Measurements from ENCODE around the gene CDC42SE2.
"Not testable (repeated sequence)": the region's sequence is repeated elsewhere in the genome, so short reads cannot be mapped to it uniquely, and the experiment has no call there.

The CDC42SE2 gene

DNA sequence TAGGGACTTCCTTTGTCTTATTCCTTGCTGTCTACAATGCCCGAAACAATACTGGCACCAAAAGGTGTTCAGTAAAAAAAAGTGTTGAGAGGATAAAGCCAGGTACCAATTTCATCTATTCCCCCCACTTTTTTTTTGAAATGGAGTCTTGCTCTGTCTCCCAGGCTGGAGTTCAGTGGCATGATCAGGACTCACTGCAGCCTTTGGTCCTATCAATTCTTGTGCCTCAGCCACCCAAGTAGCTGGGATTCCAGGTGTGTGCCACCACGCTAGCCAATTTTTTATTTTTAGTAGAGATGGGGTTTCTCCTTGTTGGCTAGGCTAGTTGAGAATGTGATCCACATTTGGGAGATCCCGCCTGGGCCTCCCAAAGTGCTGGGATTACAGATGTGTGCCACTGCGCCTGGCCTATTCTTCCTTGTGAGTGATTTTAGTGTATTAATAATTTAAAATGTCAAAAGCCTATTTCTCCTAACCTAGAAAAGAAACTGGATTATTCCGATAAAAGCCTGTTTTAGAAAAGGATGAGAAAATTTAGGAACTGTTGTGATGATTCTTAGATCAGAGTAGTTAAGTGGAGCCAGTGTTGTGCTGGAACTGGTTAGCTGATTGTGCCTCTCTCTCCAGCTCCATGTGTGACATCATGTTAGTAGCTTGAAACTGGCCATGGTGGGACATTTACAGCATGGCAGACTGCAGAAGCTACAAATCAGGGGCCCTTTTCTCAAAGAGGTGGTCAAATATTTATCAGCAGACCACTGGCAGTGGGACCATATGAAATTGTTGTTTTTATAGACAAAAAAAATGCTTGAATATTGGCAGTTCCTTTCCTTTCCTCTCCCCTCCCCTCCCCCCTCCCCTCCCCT, 14.3 kb downstream of the CDC42SE2 start:
- peak; percentile 6 for DNase-seq (ENCODE audit: low spot score)

DNA sequence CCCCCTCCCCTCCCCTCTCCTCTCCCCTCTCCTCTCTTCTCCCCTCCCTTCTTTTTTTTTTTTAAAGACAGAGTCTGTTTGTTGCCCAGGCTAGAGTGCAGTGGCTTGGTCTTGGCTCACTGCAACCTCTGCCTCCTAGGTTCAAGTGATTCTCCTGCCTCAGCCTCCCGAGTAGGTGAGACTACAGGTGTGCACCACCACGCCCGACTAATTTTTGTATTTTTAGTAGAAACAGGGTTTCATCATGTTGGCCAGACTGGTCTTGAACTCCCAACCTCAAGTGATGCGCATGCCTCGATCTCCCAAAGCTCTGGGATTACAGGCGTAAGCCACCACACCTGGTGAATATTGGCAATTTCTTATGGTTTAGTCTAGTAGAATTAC, 14.9 kb downstream of the CDC42SE2 start:
- not testable (repeated sequence) for DNase-seq (ENCODE audit: low spot score)

DNA sequence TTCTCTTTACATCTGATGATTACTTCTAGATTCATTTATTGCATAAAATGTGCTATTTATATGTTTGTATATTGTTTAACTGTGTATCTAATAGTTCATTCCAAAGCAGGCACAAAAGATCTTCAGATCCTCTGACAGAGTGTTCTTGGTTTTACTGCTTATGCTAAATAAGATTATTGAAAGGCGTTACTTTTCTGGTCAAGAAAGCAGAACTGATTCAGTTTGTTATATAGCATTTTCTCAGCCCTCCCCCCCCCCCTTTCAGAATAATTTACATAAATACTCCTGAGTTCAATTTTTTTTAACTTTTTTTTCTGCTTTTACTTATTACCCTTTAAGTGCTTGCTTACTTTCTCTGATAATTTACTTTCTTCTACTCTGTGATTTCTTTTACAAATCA, 15.4 kb downstream of the CDC42SE2 start:
- no peak for DNase-seq (ENCODE audit: low spot score)

DNA sequence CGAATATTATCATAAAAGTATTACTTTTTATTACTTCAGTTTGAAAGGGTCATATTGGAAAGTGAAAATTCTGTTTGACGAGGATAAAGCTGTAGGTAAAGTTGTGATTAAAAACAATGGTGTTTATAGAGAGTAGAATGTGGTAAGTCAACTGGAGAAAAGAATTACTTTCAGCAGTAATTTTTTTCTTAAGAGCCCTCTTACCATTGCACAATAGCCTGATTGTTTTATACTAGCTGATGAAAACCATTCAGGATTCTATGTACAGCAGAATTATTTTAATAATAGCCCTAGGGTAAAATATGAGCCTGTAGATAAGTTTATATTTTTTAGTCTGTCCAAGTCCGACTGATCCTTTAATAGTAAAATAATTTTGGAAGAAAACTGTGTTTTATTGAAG, 16.6 kb downstream of the CDC42SE2 start:
- DNase-seq (ENCODE audit: low spot score) = no peak

DNA sequence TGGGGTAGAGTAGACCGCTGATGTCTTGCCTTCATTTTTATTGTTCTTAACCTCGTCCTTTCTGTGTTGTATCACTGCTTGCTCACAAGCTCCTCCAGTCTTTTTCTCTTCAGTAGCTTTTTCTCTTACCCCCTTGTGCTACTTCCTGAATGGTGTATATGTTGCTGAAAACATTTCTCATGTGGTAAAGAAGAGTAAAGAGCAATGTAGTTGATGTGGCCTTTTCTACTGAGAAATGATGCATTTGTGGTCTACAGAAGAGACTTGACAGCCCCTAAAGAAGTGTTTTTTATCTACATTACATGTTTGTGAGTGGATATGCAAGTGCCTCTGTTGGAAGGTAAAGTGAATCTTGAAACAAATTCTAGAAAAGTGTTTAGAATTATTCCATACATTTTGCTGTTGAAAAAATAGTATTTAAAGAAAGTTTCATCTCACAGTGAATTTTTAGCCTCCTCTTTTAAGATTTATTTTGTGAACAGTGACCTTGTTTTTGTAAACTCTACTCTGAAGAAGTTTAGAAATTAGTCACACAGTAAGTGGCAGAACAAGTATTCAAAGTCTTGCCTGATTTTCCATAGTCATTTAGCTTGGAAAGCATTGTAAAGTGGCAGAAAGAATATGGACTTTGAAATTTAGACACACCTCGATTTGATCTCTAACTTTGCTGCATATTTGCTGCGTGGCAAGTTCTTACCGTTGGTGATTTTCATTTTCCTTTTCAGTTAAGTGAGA, 17.4 kb downstream of the CDC42SE2 start:
- no peak for DNase-seq (ENCODE audit: low spot score)

DNA sequence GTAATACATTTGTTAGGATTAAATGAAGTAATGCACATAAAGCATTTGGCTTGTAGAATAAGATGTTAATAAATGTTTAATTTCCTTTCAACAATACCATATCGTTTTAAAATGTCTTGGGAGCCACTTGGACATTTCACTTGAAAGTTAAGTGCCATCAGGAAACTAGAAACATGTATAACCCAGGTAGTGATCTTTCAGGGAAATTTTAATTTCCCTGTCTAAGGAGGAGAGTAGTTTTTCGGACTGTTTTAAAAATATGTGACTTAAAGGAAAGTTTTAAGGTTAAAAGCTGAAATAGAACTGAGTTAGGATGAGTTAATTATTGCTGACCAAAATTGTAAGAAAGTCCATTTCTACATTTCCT, 18.0 kb downstream of the CDC42SE2 start:
- DNase-seq (ENCODE audit: low spot score) = no peak

DNA sequence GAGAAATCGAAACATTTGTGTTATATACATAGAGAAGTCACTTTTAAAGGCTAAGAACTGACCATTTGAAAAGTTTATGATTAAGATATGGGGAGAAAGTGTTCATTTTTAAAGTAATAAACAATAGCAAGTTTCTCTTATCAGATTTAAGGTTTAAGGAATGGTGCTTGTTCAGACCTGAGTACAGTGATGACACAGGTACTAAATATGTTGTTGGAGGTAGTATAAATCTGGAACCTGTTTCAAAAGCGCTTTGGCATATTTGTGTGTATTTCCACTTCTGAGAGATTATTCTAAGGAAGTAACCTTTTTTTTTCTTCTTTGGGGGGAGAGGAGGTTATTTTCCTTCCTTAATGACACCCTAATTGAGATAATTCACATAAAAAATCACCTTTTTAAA, 18.4 kb downstream of the CDC42SE2 start:
- DNase-seq (ENCODE audit: low spot score) = no peak

DNA sequence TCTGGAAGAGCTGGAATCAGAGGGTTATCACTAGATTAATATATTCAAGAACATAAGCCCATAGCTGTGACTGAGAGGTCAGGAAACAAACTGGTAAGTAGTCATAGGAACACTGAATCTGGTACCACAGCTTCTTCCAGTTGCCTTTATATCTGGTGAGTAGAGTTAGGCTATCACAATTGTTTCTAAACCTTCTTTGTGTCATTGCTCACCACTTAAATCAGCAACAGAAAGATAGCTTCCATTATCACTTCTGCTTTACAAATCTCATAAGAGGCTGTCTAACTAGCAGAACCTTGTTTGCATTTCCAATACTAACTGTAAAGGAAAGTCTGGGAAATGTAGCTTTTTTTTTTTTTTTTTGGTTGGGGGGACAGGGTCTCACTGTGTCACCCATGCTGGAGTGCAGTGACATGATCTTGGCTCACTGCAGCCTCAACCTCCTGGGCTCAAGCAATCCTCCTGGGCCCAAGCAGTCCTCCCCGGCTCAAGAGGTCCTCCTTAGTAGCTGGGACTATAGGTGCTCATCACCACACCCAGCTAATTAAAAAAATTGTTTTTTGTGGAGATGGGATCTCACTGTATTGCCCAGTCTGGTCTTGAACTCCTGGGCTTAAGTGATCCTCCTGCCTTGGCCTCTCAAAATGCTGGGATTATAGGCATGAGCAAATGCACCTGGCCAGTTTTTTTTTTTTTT, 22.0 kb downstream of the CDC42SE2 start:
- DNase-seq (ENCODE audit: low spot score) = no peak

DNA sequence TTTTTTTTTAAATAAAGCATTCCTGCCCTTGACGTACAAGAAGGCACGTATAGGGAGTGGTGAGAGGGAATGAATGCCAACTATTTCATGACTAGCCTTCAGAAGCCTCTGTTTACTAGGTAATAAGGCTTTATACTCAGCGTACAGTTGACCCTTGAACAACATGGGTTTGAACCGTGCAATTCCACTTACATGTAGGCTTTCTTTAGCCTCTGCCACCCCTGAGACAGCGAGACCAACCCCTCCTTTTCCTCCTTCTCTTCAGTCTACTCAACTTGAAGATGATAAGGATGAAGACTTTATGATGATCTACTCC, 22.5 kb downstream of the CDC42SE2 start:
- no peak for DNase-seq (ENCODE audit: low spot score)

DNA sequence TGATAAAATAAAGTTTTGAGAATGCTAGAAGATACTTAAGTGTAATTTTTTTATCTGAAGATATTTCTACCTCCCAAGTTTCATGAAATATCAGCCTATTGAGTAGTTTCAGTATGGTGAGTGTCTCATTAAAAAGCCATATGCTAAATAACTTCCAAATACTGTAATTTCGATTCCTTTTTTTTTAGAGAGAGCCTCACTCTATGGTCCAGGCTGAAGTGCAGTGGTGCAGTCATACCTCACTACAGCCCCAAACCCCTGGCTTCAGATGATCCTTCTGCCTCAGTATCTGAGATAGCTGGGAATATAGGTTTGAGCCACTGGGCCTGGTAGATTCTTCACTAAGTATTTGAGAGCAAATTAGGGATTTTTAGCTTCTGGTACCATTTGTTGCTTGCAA, 24.5 kb downstream of the CDC42SE2 start:
- DNase-seq (ENCODE audit: low spot score) = no peak

DNA sequence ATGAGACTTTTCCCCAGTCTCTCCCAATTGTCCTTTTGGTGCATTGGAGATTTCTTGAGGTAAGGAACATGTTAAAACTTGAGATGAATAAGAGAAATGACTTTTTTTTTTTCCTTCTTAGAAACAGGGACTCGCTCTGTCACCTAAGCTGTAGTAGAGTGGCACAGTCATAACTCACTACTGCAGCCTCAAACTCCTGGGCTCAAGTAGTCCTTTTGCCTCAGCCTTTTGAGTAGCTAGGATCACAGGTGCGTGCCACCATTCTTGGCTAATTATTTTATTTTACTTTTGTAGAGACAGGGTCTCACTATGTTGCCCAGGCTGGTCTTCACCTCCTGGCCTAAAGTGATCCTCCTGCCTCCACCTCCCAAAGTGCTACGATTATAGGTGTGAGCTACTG, 25.9 kb downstream of the CDC42SE2 start:
- DNase-seq (ENCODE audit: low spot score) = no peak

DNA sequence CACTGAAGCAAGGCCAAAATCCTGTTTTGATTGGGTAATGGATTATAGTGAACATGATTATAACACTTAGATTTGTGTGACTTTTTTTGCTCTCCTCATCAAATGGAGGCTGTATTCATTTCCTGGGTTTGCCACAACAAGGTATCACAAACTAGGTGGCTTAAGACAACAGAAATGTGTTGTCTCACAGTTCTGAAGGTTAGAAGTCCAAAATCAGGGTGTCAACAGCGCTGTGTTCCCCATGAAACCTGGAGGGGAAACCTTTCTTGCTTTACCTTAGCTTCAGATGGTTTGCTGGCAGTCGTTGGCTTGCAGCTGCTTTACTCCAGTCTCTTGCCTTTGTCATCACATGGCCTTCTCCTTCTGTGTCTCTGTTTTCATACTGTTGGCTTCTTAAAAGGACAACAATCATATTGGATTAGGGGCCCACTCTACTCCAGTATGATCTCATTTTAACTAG, 32.4 kb downstream of the CDC42SE2 start:
- peak; percentile 25 for DNase-seq (ENCODE audit: low spot score)

DNA sequence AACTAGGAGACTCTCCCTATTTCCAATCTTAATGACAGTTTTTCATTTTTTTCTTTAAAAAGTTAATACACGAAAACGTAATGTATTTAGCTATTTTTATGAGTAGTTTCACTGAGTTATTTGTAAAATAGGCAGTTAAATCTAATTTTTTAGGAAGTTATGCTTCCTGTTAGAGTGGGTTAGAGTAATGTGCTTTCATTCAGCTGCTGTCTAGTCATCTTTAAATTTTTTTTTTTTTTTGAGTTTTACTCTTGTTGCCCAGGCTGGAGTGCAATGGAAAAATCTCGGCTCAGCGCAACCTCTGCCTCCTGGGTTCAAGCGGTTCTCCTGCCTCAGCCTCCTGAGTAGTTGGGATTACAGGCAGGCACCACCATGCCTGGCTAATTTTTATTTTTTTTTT, 34.0 kb downstream of the CDC42SE2 start:
- no peak for DNase-seq (ENCODE audit: low spot score)

DNA sequence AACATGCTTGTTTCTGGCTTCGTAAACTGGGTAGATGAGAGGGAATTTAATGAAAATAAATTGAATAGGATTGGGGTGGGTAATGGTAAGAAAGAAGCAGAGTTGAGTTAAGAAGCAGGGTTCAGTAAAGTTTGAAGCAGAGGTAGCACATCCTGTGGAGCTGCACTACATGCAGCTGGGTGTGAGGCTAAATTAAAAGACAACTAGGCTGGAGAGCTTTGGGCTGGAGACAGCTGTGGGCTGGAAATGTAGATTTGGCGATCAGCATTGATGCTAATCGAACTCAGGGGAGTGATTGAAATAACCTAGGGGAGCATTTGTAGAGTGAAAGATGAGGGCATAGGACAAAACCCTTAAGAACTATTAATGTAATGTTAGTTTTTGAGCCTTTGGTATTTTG, 35.6 kb downstream of the CDC42SE2 start:
- no peak for DNase-seq (ENCODE audit: low spot score)

DNA sequence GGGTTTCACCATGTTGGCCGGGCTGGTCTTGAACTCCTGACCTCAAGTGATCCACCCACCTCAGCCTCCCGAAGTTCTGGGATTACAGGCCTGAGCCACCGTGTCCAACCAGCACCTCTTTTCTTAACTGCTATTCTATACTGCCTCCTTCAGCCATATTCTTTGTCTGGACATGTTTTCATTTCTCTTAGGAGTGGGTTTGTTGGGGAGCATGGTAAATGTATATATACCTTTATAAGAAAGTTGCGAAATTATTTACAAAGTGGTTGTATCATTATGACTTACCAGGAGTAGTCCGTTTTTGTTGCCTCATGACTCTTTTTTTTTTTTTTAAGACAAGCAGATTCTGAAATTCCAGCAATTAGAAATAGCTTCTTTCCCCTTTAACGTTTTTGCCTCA, 38.7 kb downstream of the CDC42SE2 start:
- no peak for DNase-seq (ENCODE audit: low spot score)

DNA sequence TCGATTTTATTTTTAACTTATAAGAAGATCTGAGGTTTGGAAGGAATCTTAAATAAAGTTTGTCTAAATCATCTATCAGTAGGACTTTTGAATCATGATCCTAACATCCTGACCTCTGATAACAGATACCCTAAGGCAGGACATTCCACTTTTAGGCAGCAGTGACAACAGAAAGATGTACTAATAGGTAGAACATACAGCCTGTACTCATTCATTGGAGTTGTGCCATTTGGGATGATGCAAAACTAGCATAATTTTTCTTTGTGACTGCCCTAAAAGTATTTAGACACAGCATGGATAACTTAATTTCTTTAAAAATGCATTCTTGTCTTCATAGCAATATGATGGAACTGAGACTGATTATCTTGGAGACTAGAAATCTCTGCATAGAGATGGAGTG, 39.7 kb downstream of the CDC42SE2 start:
- no peak for DNase-seq (ENCODE audit: low spot score)

DNA sequence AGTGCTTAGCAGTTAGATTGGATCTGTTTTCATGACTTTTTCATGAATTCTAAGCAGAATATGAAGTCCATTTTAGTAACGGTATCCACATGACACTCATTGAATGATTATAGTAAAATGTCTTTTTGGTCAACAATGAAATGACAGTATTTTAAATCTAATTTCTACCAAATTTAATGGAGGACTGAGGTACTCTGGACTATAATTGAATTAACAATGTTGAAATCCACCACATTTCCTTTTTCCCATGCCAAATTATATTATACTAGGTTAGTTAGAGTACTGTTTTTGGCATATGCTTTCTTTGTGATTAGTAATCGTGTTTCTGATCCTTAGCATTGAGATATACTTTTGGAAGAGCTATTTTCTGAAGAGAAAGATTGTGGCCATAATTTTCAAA, 40.6 kb downstream of the CDC42SE2 start:
- DNase-seq (ENCODE audit: low spot score) = peak; percentile 73

DNA sequence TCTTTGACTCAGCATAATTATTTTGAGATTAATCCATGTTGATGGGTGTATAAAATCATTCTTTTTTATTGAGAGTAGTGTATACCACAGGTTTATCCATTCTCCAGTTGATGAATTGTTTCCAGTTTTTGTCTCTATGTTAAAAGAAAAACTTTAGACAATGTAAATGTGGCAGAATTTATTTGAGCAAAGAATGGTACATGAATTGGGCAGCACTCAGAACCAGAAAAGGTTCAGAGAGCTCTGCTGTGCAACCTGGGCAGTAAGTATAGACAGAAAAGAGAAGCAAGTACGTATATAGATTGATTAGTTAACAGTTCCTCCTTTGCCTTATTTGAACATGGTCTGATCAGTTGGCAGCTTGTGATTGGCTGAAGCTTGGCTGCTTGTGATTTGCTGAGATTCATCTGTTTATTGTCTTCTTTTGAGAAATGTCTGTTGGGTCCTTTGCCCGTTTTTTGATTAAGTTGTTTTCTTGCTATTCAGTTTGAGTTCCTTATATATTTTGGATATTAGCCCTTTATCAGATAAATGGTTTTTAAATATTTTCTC, 41.4 kb downstream of the CDC42SE2 start:
- DNase-seq (ENCODE audit: low spot score) = no peak

DNA sequence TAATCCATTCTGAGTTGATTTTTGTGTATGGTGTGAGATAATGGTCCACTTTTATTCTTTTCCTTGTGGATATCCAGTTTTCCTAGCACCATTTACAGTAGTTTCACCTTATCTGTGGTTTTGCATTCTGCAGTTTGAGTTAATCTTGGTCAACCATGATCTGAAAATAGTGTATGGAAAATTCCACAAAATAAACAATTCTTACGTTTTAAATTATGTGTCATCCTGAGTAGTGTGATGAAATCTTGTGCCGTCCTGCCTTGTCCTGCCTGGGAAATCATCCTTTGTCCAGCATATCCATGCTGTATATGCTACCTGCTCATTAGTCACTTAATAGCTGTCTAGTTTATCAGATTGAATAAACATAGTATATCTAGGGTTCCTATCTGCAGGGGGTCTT, 42.1 kb downstream of the CDC42SE2 start:
- DNase-seq (ENCODE audit: low spot score) = no peak

DNA sequence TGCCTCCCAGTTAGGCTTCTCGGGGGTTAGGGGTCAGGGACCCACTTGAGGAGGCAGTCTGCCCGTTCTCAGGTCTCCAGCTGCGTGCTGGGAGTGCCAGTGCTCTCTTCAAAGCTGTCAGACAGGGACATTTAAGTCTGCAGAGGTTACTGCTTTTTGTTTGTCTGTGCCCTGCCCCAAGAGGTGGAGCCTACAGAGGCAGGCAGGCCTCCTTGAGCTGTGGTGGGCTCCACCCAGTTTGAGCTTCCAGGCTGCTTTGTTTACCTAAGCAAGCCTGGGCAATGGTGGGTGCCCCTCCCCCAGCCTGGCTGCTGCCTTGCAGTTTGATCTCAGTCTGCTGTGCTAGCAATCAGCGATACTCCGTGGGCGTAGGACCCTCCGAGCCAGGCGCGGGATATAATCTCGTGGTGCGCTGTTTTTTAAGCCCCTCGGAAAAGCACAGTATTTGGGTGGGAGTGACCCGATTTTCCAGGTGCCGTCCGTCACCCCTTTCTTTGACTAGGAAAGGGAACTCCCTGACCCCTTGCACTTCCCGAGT, 48.5 kb downstream of the CDC42SE2 start:
- not testable (repeated sequence) for DNase-seq (ENCODE audit: low spot score)

DNA sequence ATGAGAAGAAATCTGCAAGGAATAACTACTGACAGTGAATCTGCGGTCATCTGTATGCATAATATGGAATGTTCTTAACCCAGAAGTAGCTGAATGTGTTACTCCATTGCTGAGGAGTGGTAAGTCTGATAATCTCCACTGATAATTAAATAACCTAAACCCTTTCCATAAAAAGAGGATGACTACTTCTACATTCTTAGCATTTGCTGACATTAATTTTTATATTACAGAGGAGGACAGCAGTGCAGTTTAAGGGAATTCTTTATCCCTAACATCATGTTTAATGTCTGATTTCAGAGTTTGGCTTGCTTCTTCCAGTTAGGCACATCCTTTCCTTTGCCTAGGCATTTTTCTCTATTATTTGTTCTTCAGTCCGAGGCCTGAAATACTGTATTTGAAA, 52.2 kb downstream of the CDC42SE2 start:
- no peak for DNase-seq (ENCODE audit: low spot score)

DNA sequence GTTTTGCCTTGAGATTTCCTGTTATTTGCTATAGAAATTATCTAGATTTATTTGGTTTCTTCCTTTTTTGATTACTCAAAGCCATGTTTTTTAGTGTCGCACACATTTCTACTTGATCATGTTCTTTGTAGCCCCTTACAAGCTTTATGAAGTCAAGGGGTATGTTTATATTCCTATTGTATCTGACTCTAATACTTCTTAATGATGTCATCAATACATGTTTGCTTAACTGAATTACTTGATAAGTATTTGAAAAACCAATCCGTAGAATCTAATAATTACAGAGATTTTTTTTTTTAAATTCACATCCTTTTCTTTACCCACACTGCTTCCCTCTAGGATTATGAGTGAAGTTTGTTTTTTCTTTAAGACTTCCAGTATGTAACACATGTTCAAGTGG, 53.0 kb downstream of the CDC42SE2 start:
- no peak for DNase-seq (ENCODE audit: low spot score)
